H1 (cell line): ENCODE data around the gene MGAT2. TPM values are rescaled to one million over a fixed set of nuclear protein-coding genes. Genes with fewer than 3 reads are reported as not detected.
A peak's percentile ranks its signal among the peaks of the same experiment; 100 is the strongest.

ENCODE experiments used
- CTCF ChIA-PET: fragments of 300-600 bp; sonication (Branson Sonifier 250); formaldehyde crosslinking; loops from one replicate; lab custom pipeline; 2021; ENCODE audit not compliant: partially characterized antibody; lab: Charles Lee
- POLR2A ChIA-PET: fragments of 300-600 bp; sonication (Branson Sonifier 250); formaldehyde crosslinking; loops from one replicate; lab custom pipeline; 2021; ENCODE audit warnings: inconsistent platforms; ENCODE audit not compliant: partially characterized antibody; lab: Charles Lee
- DNase-seq, 2 experiments: peaks; one replicate each; pipeline versions ENCODE4 v3.0.0 to v3.0.0-alpha.2; 2010 to 2022; ENCODE audit warnings: low spot score in 2 of 2, low read depth in 1 of 2, mixed read lengths in 1 of 2
- FAIRE-seq: peaks from 2 replicates; lab custom pipeline; 2011; peaks lifted over from hg19 to GRCh38; lab: Jason Lieb, UNC
- H2AFZ ChIP-seq: 2 replicates; pipeline ENCODE4 v1.8.1; 2012; ENCODE audit warnings: low read length, inconsistent platforms
- H2AK5ac ChIP-seq: 2 replicates; pipeline ENCODE4 v1.6.1; 2013; ENCODE audit warnings: low read depth, low read length
- H2BK120ac ChIP-seq: replicated peaks from 2 replicates; pipeline ENCODE3; 2013; ENCODE audit warnings: low read depth, low read length, inconsistent platforms
- H2BK12ac ChIP-seq: 2 replicates; pipeline ENCODE4 v1.6.1; 2013; ENCODE audit warnings: low read depth, low read length
- H2BK15ac ChIP-seq: 2 replicates; pipeline ENCODE4 v1.6.1; 2013; ENCODE audit warnings: low read length
- H2BK20ac ChIP-seq: 2 replicates; pipeline ENCODE4 v1.6.1; 2013; ENCODE audit warnings: low read length
- H2BK5ac ChIP-seq: 2 replicates; pipeline ENCODE4 v1.6.1; 2013; ENCODE audit warnings: low read depth, low read length
- H3K14ac ChIP-seq: 2 replicates; pipeline ENCODE4 v1.6.1; 2013; ENCODE audit warnings: inconsistent platforms; ENCODE audit not compliant: insufficient read length
- H3K18ac ChIP-seq: 2 replicates; pipeline ENCODE4 v1.6.1; 2013; ENCODE audit warnings: low read length; ENCODE audit errors: extremely low read depth
- H3K23ac ChIP-seq: 2 replicates; pipeline ENCODE4 v1.6.1; 2013; ENCODE audit warnings: inconsistent platforms; ENCODE audit not compliant: insufficient read length
- H3K23me2 ChIP-seq: 2 replicates; pipeline ENCODE4 v1.6.1; 2013; ENCODE audit warnings: low read depth, low read length
- H3K27ac ChIP-seq: 2 replicates; pipeline ENCODE4 v1.6.1; 2011; ENCODE audit warnings: low read depth, low read length, inconsistent platforms
- H3K27me3 ChIP-seq, 4 experiments: replicated peaks in 1 of 4; 1 replicate in 1 of 4; 2 replicates in 3 of 4; pipeline versions ENCODE4 v1.6.1 to v1.8.1; 2011 to 2013; ENCODE audit warnings: low read length in 3 of 4, mild to moderate bottlenecking in 3 of 4, inconsistent platforms in 2 of 4, mixed read lengths in 2 of 4, moderate library complexity in 1 of 4; ENCODE audit not compliant: control insufficient read depth in 3 of 4, insufficient read depth in 3 of 4; ENCODE audit errors: extremely low read depth in 1 of 4
- H3K36me3 ChIP-seq, 4 experiments: 2 replicates each; pipeline versions ENCODE4 v1.6.1 to v1.8.1; 2011 to 2013; ENCODE audit warnings: mild to moderate bottlenecking in 4 of 4, low read length in 3 of 4, moderate library complexity in 2 of 4, control low read depth in 1 of 4, inconsistent platforms in 1 of 4; ENCODE audit not compliant: insufficient read depth in 4 of 4, control insufficient read depth in 2 of 4
- H3K4ac ChIP-seq: replicated peaks from 2 replicates; pipeline ENCODE3; 2013; ENCODE audit warnings: low read length, low read depth, mixed read lengths, inconsistent platforms; ENCODE audit not compliant: insufficient read length
- H3K4me1 ChIP-seq, 4 experiments: replicated peaks in 1 of 4; 1 replicate in 1 of 4; 2 replicates in 3 of 4; pipeline versions ENCODE4 v1.6.1 to v1.8.1; 2011 to 2013; ENCODE audit warnings: low read length in 3 of 4, inconsistent platforms in 2 of 4, mixed read lengths in 1 of 4; ENCODE audit not compliant: insufficient read depth in 4 of 4, control insufficient read depth in 3 of 4
- H3K4me2 ChIP-seq, 2 experiments: 2 replicates each; pipeline versions ENCODE4 v1.6.1 to v1.8.1; 2011 to 2013; ENCODE audit warnings: low read depth in 2 of 2, low read length in 2 of 2, control low read depth in 1 of 2, inconsistent platforms in 1 of 2, mild to moderate bottlenecking in 1 of 2; ENCODE audit not compliant: insufficient read depth in 1 of 2
- H3K4me3 ChIP-seq, 4 experiments: fragments of 200-600, 300-600 bp in 1 of 4; sonication (generic), shearing (Covaris generic), sonication (Bioruptor Twin) in 1 of 4; 2 replicates each; pipeline versions ENCODE4 v1.5.1 to v1.8.1; 2011 to 2016; ENCODE audit warnings: low read length in 4 of 4, low read depth in 3 of 4, control low read depth in 2 of 4, inconsistent platforms in 2 of 4, mild to moderate bottlenecking in 2 of 4, mixed read lengths in 1 of 4, moderate library complexity in 1 of 4; ENCODE audit not compliant: insufficient read depth in 2 of 4; ENCODE audit errors: extremely low read depth in 1 of 4
- H3K56ac ChIP-seq: replicated peaks from 2 replicates; pipeline ENCODE3; 2013; ENCODE audit warnings: low read depth, mild to moderate bottlenecking, mixed read lengths, low read length, inconsistent platforms; ENCODE audit not compliant: insufficient read length
- H3K79me1 ChIP-seq: 2 replicates; pipeline ENCODE4 v1.6.1; 2013; ENCODE audit warnings: low read depth, low read length, control low read depth
- H3K79me2 ChIP-seq, 2 experiments: 2 replicates each; pipeline versions ENCODE4 v1.6.1 to v1.8.1; 2012 to 2013; ENCODE audit warnings: low read length in 2 of 2, mild to moderate bottlenecking in 2 of 2, inconsistent platforms in 1 of 2; ENCODE audit not compliant: insufficient read depth in 2 of 2, control insufficient read depth in 1 of 2
- H3K9ac ChIP-seq, 4 experiments: replicated peaks in 1 of 4; 1 replicate in 1 of 4; 2 replicates in 3 of 4; pipeline versions ENCODE4 v1.6.1 to v1.8.1; 2011 to 2013; ENCODE audit warnings: low read depth in 3 of 4, low read length in 3 of 4, control low read depth in 2 of 4, mild to moderate bottlenecking in 2 of 4, moderate library complexity in 2 of 4, inconsistent platforms in 1 of 4; ENCODE audit errors: extremely low read depth in 1 of 4
- H3K9me3 ChIP-seq, 2 experiments: 2 replicates each; pipeline versions ENCODE4 v1.6.1 to v1.8.1; 2012 to 2013; ENCODE audit warnings: mild to moderate bottlenecking in 2 of 2, moderate library complexity in 2 of 2, control low read depth in 1 of 2, inconsistent platforms in 1 of 2, low read depth in 1 of 2, low read length in 1 of 2, mixed read lengths in 1 of 2; ENCODE audit not compliant: insufficient read depth in 2 of 2
- H4K20me1 ChIP-seq, 2 experiments: replicated peaks in 1 of 2; 2 replicates each; pipeline versions ENCODE3 to v1.8.1; 2011 to 2013; ENCODE audit warnings: inconsistent platforms in 2 of 2, low read length in 2 of 2, mild to moderate bottlenecking in 1 of 2; ENCODE audit not compliant: insufficient read depth in 2 of 2, control insufficient read depth in 1 of 2
- H4K5ac ChIP-seq: 2 replicates; pipeline ENCODE4 v1.6.1; 2013; ENCODE audit warnings: low read length, low read depth, mixed read lengths, inconsistent platforms; ENCODE audit not compliant: insufficient read length
- H4K8ac ChIP-seq: 2 replicates; pipeline ENCODE4 v1.8.0; 2013; ENCODE audit warnings: mild to moderate bottlenecking, moderate library complexity, low read length, inconsistent platforms; ENCODE audit not compliant: insufficient read depth; ENCODE audit errors: extremely low read depth
- H4K91ac ChIP-seq: replicated peaks from 2 replicates; pipeline ENCODE3; 2013; ENCODE audit warnings: low read length, mixed read lengths, inconsistent platforms; ENCODE audit not compliant: insufficient read length
- EZH2 ChIP-seq: fragments of 200-600 bp; sonication (generic); IDR thresholded peaks from 2 replicates; pipeline ENCODE4 v1.7.1; 2012; ENCODE audit warnings: low read depth, mild to moderate bottlenecking, moderate library complexity, low read length, inconsistent platforms; ENCODE audit not compliant: severe bottlenecking
- POLR2A ChIP-seq, 2 experiments: IDR thresholded peaks; 1 replicate in 1 of 2; 2 replicates in 1 of 2; pipeline ENCODE4 v1.6.1; 2011; ENCODE audit warnings: low read depth in 2 of 2, low read length in 2 of 2, mild to moderate bottlenecking in 2 of 2; ENCODE audit errors: control extremely low read depth in 1 of 2
- WGBS, 2 experiments: shearing (Covaris generic) in 1 of 2; methylation state at CpG; one replicate each; pipeline versions ENCODE4 v1.1.6 to v1.1.7; 2013 to 2015; ENCODE audit warnings: low lambda C conversion rate in 2 of 2, mixed read lengths in 2 of 2, inconsistent platforms in 1 of 2, low coverage in 1 of 2, missing lambda C conversion rate in 1 of 2; ENCODE audit not compliant: insufficient replicate concordance in 2 of 2, insufficient coverage in 1 of 2, insufficient read length in 1 of 2; ENCODE audit errors: extremely low coverage in 1 of 2, missing lambda C conversion rate in 1 of 2; 5-methylcytosine and 5-hydroxymethylcytosine counted together
- polyA plus RNA-seq, 7 experiments: library from polyadenylated mRNA; depleted of rRNA in 3 of 7; stranded (reverse) in 5 of 7; unstranded in 2 of 7; fragments of >200 nt in 5 of 7; fragments of 200-250 nt in 2 of 7; gene quantifications; 1 replicate in 5 of 7; 2 replicates in 1 of 7; 4 replicates in 1 of 7; pipeline versions ENCODE4 v1.2.1 to v1.2.3, GENCODE V29; 2011 to 2013; ENCODE audit warnings: missing spikeins in 2 of 7, mixed read lengths in 2 of 7
- total RNA-seq: library from RNA; stranded (reverse); fragmentation: NEBNext Ultra II Directional; extraction: Animal tissue kit (Norgen Biotek cat#: 25700); gene quantifications from 2 replicates; pipeline ENCODE4 v1.2.1, GENCODE V29; 2021

The MGAT2 gene
- total and polyA plus RNA-seq, 2 of the 8 experiments (the other 6 are each of a cell fraction or from before 2014, with no cell fraction given): 10.6 to 23.7 TPM

GRCh38 chr14:49617852-49618519 lies 2.6 kb upstream of the MGAT2 start:
- Histone ChIP-seq H3K23ac (no peak overlapping the region), H3K9ac (no peak overlapping the region), H2BK20ac (no peak overlapping the region), H4K8ac (no peak overlapping the region), H4K5ac (no peak overlapping the region), H2BK120ac (no peak overlapping the region), H2BK5ac (no peak overlapping the region), H3K36me3 (peaks cover 4 to 34% (median 5%) of the 10 kb centered on the region in 4 experiments; a peak in 7 of 8 replicates), H2BK12ac (no peak overlapping the region), H3K9me3 (no peaks in the 10 kb centered on the region), H3K4me2 (no peak overlapping the region), H3K27ac (no peak overlapping the region), H2AK5ac (no peak overlapping the region), H4K91ac (no peak overlapping the region), H3K4ac (no peak overlapping the region), H4K20me1 (peaks cover 5 to 6% of the 10 kb centered on the region in 2 experiments), H3K79me2 (peaks cover 5 to 43% of the 10 kb centered on the region in 2 experiments; a peak in 3 of 4 replicates), H3K18ac (no peak overlapping the region), H3K4me3 (no peak overlapping the region), H3K23me2 (peaks cover 10% of the 10 kb centered on the region), H2BK15ac (no peak overlapping the region), H2AFZ (no peak overlapping the region), H3K4me1 (peaks cover 1 to 9% (median 3%) of the 10 kb centered on the region in 4 experiments; a peak in 3 of 7 replicates), H3K79me1 (no peaks in the 10 kb centered on the region), H3K56ac (no peak overlapping the region), H3K27me3 (no peaks in the 10 kb centered on the region), H3K14ac (no peak overlapping the region)
- 88% methylated on average over 6 of the region's 6 CpGs; no CpG with 5 or more reads in 1 of the 2 experiments for WGBS, 2 experiments
- ChIA-PET POLR2A (interaction anchor here (0.6 to 1.8 kb wide), 5 partner anchors 11 to 71 kb away, joined by 3 to 8 read pairs (median 3); partner anchors contain the start of gene DNAAF2), CTCF (no interaction called here)
- FAIRE-seq: no peak
- peak in 1 of 2 experiments; percentile 32; a peak in 1 of 3 replicates for TF ChIP-seq POLR2A (IDR thresholded peaks at IDR 0.05; ENCODE audit: control extremely low read depth in 1 of 2, low read depth in 2 of 2, low read length in 2 of 2)
- TF ChIP-seq EZH2: no peak
- no peak for DNase-seq
